ENCODE results near the gene PLAC1. TPM values are rescaled to one million over a fixed set of nuclear protein-coding genes. Genes with fewer than 3 reads are reported as not detected.

PLAC1 gene
- total RNA-seq, 1 experiment from 2014 or later, result not detected

GRCh38 chrX:134566506-134566905, 91.8 kb downstream of the PLAC1 start:
- no peaks in the 10 kb centered on the region for H3K36me3 Mint-ChIP-seq
- no peak overlapping the region for H3K27ac Mint-ChIP-seq
- peaks cover 24% of the 10 kb centered on the region for H3K4me1 Mint-ChIP-seq
- no peak for TF ChIP-seq ZNF671 (CRISPR knock-in tag; IDR thresholded peaks at IDR 0.05)
- TF ChIP-seq NR3C1 (CRISPR knock-in tag; conservative IDR thresholded peaks at IDR 0.05; ENCODE audit: low read depth), result no peak
- TF ChIP-seq SOX15 (CRISPR knock-in tag; IDR thresholded peaks at IDR 0.05), result no peak
- no peak for TF ChIP-seq CBFB (CRISPR knock-in tag; IDR thresholded peaks at IDR 0.05; ENCODE audit: low read depth)
- no peak for TF ChIP-seq TEAD4 (CRISPR knock-in tag; IDR thresholded peaks at IDR 0.05)
- TF ChIP-seq AR (CRISPR knock-in tag; IDR thresholded peaks at IDR 0.05), result no peak
- TF ChIP-seq AFF4 (CRISPR knock-in tag; IDR thresholded peaks at IDR 0.05; ENCODE audit: borderline replicate concordance), result no peak
- no peak for TF ChIP-seq ESRRA (CRISPR knock-in tag; IDR thresholded peaks at IDR 0.05; ENCODE audit: borderline replicate concordance)
- TF ChIP-seq IRF2 (CRISPR knock-in tag; IDR thresholded peaks at IDR 0.05; ENCODE audit: borderline replicate concordance, low read depth), result no peak
- TF ChIP-seq ZNF317 (CRISPR knock-in tag; IDR thresholded peaks at IDR 0.05; ENCODE audit: borderline replicate concordance, low read depth), result no peak
- no peak for TF ChIP-seq ATF3 (CRISPR knock-in tag; conservative IDR thresholded peaks at IDR 0.05)
- TF ChIP-seq SMAD4 (CRISPR knock-in tag; IDR thresholded peaks at IDR 0.05), result no peak
- no peak for TF ChIP-seq PREB (CRISPR knock-in tag; IDR thresholded peaks at IDR 0.05; ENCODE audit: borderline replicate concordance)
- no peak for TF ChIP-seq EMX1 (CRISPR knock-in tag; IDR thresholded peaks at IDR 0.05)
- no peak for TF ChIP-seq SP1 (CRISPR knock-in tag; conservative IDR thresholded peaks at IDR 0.05)
- ChIA-PET CTCF (no interaction called here), POLR2A (no interaction called here)
- no peak for DNase-seq (ENCODE audit: low spot score)
- no peaks in the 10 kb centered on the region for H3K9me3 Mint-ChIP-seq
- no peak for ATAC-seq
- H3K4me3 Mint-ChIP-seq, result no peak overlapping the region
- H3K27me3 Mint-ChIP-seq (ENCODE audit: low read depth), result peaks cover 8% of the 10 kb centered on the region

- Mint-ChIP-seq H3K27ac (no peak overlapping the region), H3K9me3 (no peaks in the 10 kb centered on the region), H3K4me1 (peaks cover 21% of the 10 kb centered on the region), H3K4me3 (no peak overlapping the region), H3K36me3 (no peaks in the 10 kb centered on the region), H3K27me3 (ENCODE audit: low read depth) (0 out of 2 replicates have a peak, but pooled peaks cover 2% of the 10 kb centered on the region)
- ATAC-seq, result no peak
- CTCF ChIA-PET, result no interaction called here
- DNase-seq (ENCODE audit: low spot score), result no peak
- POLR2A ChIA-PET, result no interaction called here
- TF ChIP-seq E2F1 (CRISPR knock-in tag; IDR thresholded peaks at IDR 0.05) (no peak), ZNF121 (CRISPR knock-in tag; IDR thresholded peaks at IDR 0.05) (no peak), IRF2 (CRISPR knock-in tag; IDR thresholded peaks at IDR 0.05; ENCODE audit: borderline replicate concordance, low read depth) (no peak), TEAD1 (CRISPR knock-in tag; IDR thresholded peaks at IDR 0.05) (no peak), HMGXB4 (CRISPR knock-in tag; IDR thresholded peaks at IDR 0.05) (no peak), IRF1 (CRISPR knock-in tag; IDR thresholded peaks at IDR 0.05) (no peak), ZNF281 (CRISPR knock-in tag; IDR thresholded peaks at IDR 0.05) (no peak), ZNF219 (CRISPR knock-in tag; IDR thresholded peaks at IDR 0.05; ENCODE audit: borderline replicate concordance) (no peak), SOX15 (CRISPR knock-in tag; IDR thresholded peaks at IDR 0.05) (no peak)
Measured at GRCh38 chrX:134562002-134562401, 96.3 kb downstream of the PLAC1 start.

Data from WTC11 (cell line).